Measurements from ENCODE around the gene ASB4.

- TF ChIP-seq POLR2AphosphoS5 (IDR thresholded peaks at IDR 0.05; ENCODE audit: borderline replicate concordance, low read depth, low read length) (no peak), FOXP2 (optimal IDR thresholded peaks at IDR 0.05; ENCODE audit: control extremely low read depth, extremely low read length, insufficient read depth) (no peak)
Observed at GRCh38 chr7:95493844-95494243, 8.1 kb downstream of the ASB4 start.

Data from SK-N-MC (cell line).